Vagina (tissue), 2 donors: ENCODE measurements around the gene CALML4.

ENCODE experiments used
- CTCF ChIP-seq, 3 experiments: fragments of 450-650 bp in 2 of 3; fragments of 200-600 bp in 1 of 3; sonication (generic) in 1 of 3; IDR thresholded peaks; one replicate each; pipeline ENCODE4 v1.5.1; 2017 to 2019; ENCODE audit warnings: antibody characterized with exemption in 3 of 3, mild to moderate bottlenecking in 2 of 3, moderate library complexity in 2 of 3
- POLR2A ChIP-seq, 2 donors: fragments of 450-650 bp; IDR thresholded peaks; one replicate each; pipeline ENCODE4 v1.6.1; 2017; ENCODE audit warnings: antibody characterized with exemption in 2 of 2, mild to moderate bottlenecking in 2 of 2, moderate library complexity in 2 of 2
- POLR2AphosphoS5 ChIP-seq, 2 donors: sonication (generic); formaldehyde crosslinking; IDR thresholded peaks; one replicate each; pipeline ENCODE4 v1.9.0; 2017; ENCODE audit warnings: antibody characterized with exemption in 2 of 2, mild to moderate bottlenecking in 2 of 2, low read depth in 1 of 2; ENCODE audit not compliant: insufficient read depth in 1 of 2

GRCh38 chr15:68232449-68232848 lies 27.3 kb upstream of the CALML4 start:
- TF ChIP-seq CTCF (IDR thresholded peaks at IDR 0.05) (no peak), POLR2A (IDR thresholded peaks at IDR 0.05) (no peak), POLR2AphosphoS5 (IDR thresholded peaks at IDR 0.05; ENCODE audit: insufficient read depth in 1 of 2, low read depth in 1 of 2) (no peak)
